BJ (cell line): ENCODE data around the gene CELSR2. TPM values are rescaled to one million over a fixed set of nuclear protein-coding genes. Genes with fewer than 3 reads are reported as not detected.
A peak's percentile ranks its signal among the peaks of the same experiment; 100 is the strongest.

Source experiments
- CTCF ChIA-PET: fragments of 350-600 bp; formaldehyde crosslinking; extraction: SDS; loops from one replicate; lab custom pipeline; 2021; ENCODE audit warnings: antibody characterized with exemption, inconsistent platforms; lab: Yijun Ruan, JAX
- POLR2A ChIA-PET: fragments of 300-600 bp; sonication (Branson Sonifier 250); formaldehyde crosslinking; extraction: SDS; loops from one replicate; lab custom pipeline; 2021; ENCODE audit warnings: antibody characterized with exemption; lab: Charles Lee
- DNase-seq: peaks from one replicate; pipeline ENCODE4 v3.0.0-alpha.2; 2011; ENCODE audit warnings: low read depth
- H3K27me3 ChIP-seq: 2 replicates; pipeline ENCODE4 v1.6.0; 2011; ENCODE audit warnings: low read length; ENCODE audit not compliant: control insufficient read depth, insufficient read depth
- H3K36me3 ChIP-seq: 2 replicates; pipeline ENCODE4 v1.5.1; 2011; ENCODE audit warnings: low read length; ENCODE audit not compliant: control insufficient read depth, insufficient read depth
- H3K4me3 ChIP-seq: 2 replicates; pipeline ENCODE4 v1.5.1; 2011; ENCODE audit warnings: low read depth, mild to moderate bottlenecking, control low read depth, low read length
- CTCF ChIP-seq: IDR thresholded peaks from 2 replicates; pipeline ENCODE4 v1.5.1; 2011; ENCODE audit warnings: low read depth, mild to moderate bottlenecking, control low read depth, inconsistent platforms, low read length, moderate library complexity; ENCODE audit not compliant: insufficient read depth
- polyA plus RNA-seq: library from polyadenylated mRNA; depleted of rRNA; stranded (reverse); fragments of >200 nt; gene quantifications from 2 replicates; pipeline ENCODE4 v1.2.3, GENCODE V29; 2011

Gene CELSR2
- polyA plus RNA-seq, 1 experiment, result 0.98 TPM

- H3K4me3 ChIP-seq, result peak overlapping the region; percentile 66
- no peak for TF ChIP-seq CTCF
- peaks cover under 1% of the 10 kb centered on the region for H3K36me3 ChIP-seq
- H3K27me3 ChIP-seq, result no peaks in the 10 kb centered on the region
- ChIA-PET CTCF (interaction anchor here (0.8 to 7.1 kb wide), 7 partner anchors 10 to 320 kb away, joined by 3 to 48 read pairs (median 4); no protein-coding TSS in a partner anchor), POLR2A (interaction anchor here (0.6 kb wide), 2 partner anchors 11 to 16 kb away, joined by 3 to 4 read pairs; no protein-coding TSS in a partner anchor)
- no peak for DNase-seq
These were observed 36.0 kb upstream of the CELSR2 start for GRCh38 chr1:109213345-109213823.

GRCh38 chr1:109213824-109214693 lies 35.3 kb upstream of the CELSR2 start, which contains the start of gene SARS1:
SARS1 (plus strand) TSS chr1:109213918; CDS start chr1:109213993, 75 bp downstream.
- CTCF ChIA-PET, result interaction anchor here (0.8 to 7.1 kb wide), 9 partner anchors 10 to 319 kb away, joined by 3 to 48 read pairs (median 4); partner anchors contain the start of gene SORT1
- no peak for TF ChIP-seq CTCF

GRCh38 chr1:109214695-109215623 lies 34.4 kb upstream of the CELSR2 start:
- peak overlapping the region; percentile 66 for H3K4me3 ChIP-seq
- peaks cover 2% of the 10 kb centered on the region for H3K36me3 ChIP-seq
- DNase-seq, result peak; percentile 74
- TF ChIP-seq CTCF, result no peak
- ChIA-PET CTCF (interaction anchor here (1.0 to 7.1 kb wide), 4 partner anchors 15 to 183 kb away, joined by 3 to 48 read pairs (median 4); partner anchors contain the start of gene SORT1), POLR2A (interaction anchor here (1.2 kb wide), 1 partner anchor 17 kb away, joined by 3 read pairs; no protein-coding TSS in a partner anchor)
- H3K27me3 ChIP-seq, result no peaks in the 10 kb centered on the region

More at GRCh38 chr1:109213824-109214693, 35.3 kb upstream of the CELSR2 start, which contains the start of gene SARS1:
- POLR2A ChIA-PET, result interaction anchor here (0.6 to 1.2 kb wide), 3 partner anchors 11 to 17 kb away, joined by 3 to 4 read pairs (median 3); no protein-coding TSS in a partner anchor
- peaks cover 2% of the 10 kb centered on the region for H3K36me3 ChIP-seq
- no peaks in the 10 kb centered on the region for H3K27me3 ChIP-seq
- H3K4me3 ChIP-seq, result peak within 1 kb of the TSS; percentile 66
- peak; percentile 42 for DNase-seq

GRCh38 chr1:109216662-109217061 lies 32.7 kb upstream of the CELSR2 start:
- peaks cover 2% of the 10 kb centered on the region for H3K36me3 ChIP-seq
- H3K27me3 ChIP-seq, result no peaks in the 10 kb centered on the region
- POLR2A ChIA-PET, result no interaction called here
- CTCF ChIA-PET, result interaction anchor here (0.9 to 7.1 kb wide), 3 partner anchors 15 to 23 kb away, joined by 3 to 48 read pairs (median 6); no protein-coding TSS in a partner anchor
- TF ChIP-seq CTCF, result no peak
- no peak for DNase-seq
- no peak overlapping the region for H3K4me3 ChIP-seq
